K562 (cell line): ENCODE data around the gene FKRP. TPM values are rescaled to one million over a fixed set of nuclear protein-coding genes. Genes with fewer than 3 reads are reported as not detected.

Experiments used
- ATAC-seq: fragments of 200-7000 bp; cut with Tn5 transposase; 3 replicates; pipeline ENCODE4 v1.9.1; 2020; ENCODE audit warnings: moderate library complexity
- BruUV-seq: library from RNA; stranded (reverse); fragments of 400-500 nt; replicated peaks from 2 replicates; lab custom pipeline; 2021; lab: Mats Ljungman, UMichigan
- CTCF ChIA-PET: fragments of 300-600 bp; formaldehyde crosslinking; extraction: SDS; loops from one replicate; lab custom pipeline; 2021; ENCODE audit warnings: low intra/inter-chr PET ratio; lab: Yijun Ruan, JAX
- POLR2A ChIA-PET: fragments of 300-600, 350-650 bp; sonication (Branson Sonifier 250); formaldehyde crosslinking; extraction: SDS; loops from one replicate; lab custom pipeline; 2021; ENCODE audit warnings: antibody characterized with exemption, inconsistent platforms; lab: Yijun Ruan, JAX
- DNase-seq, 4 experiments: peaks; one replicate each; pipeline versions ENCODE4 v3.0.0 to v3.0.0-alpha.2; 2011 to 2018; ENCODE audit warnings: low spot score in 3 of 4, mixed read lengths in 3 of 4; ENCODE audit errors: extremely low read depth in 1 of 4
- FAIRE-seq: peaks from 2 replicates; lab custom pipeline; 2011; peaks lifted over from hg19 to GRCh38; lab: Jason Lieb, UNC
- H2AFZ ChIP-seq: 2 replicates; pipeline ENCODE4 v1.6.0; 2011; ENCODE audit warnings: low read depth, low read length, control low read depth, inconsistent platforms
- H3K27ac ChIP-seq: fragments of 200-600 bp; 3 replicates; pipeline ENCODE4 v1.8.0; 2011; ENCODE audit warnings: low read depth, mild to moderate bottlenecking, control low read depth, inconsistent platforms, low read length, moderate library complexity, mixed read lengths; ENCODE audit errors: extremely low read depth
- H3K27me3 ChIP-seq, 2 experiments: fragments of 300-600 bp in 1 of 2; 2 replicates in 1 of 2; 3 replicates in 1 of 2; pipeline versions ENCODE4 v1.6.0 to v1.8.0; 2011; ENCODE audit warnings: inconsistent platforms in 2 of 2, low read length in 2 of 2, mild to moderate bottlenecking in 1 of 2, mixed read lengths in 1 of 2, moderate library complexity in 1 of 2; ENCODE audit not compliant: control insufficient read depth in 2 of 2, insufficient read depth in 2 of 2
- H3K36me3 ChIP-seq: fragments of 300-600 bp; 3 replicates; pipeline ENCODE4 v1.8.0; 2011; ENCODE audit warnings: mild to moderate bottlenecking, low read length, inconsistent platforms; ENCODE audit not compliant: control insufficient read depth, insufficient read depth
- H3K4me1 ChIP-seq, 2 experiments: fragments of 200-600 bp in 1 of 2; replicated peaks in 1 of 2; 2 replicates in 1 of 2; 3 replicates in 1 of 2; pipeline versions ENCODE4 v1.5.1 to v1.8.0; 2011; ENCODE audit warnings: inconsistent platforms in 2 of 2, low read length in 2 of 2, mild to moderate bottlenecking in 1 of 2, mixed read lengths in 1 of 2, moderate library complexity in 1 of 2; ENCODE audit not compliant: control insufficient read depth in 2 of 2, insufficient read depth in 2 of 2
- H3K4me2 ChIP-seq: 2 replicates; pipeline ENCODE4 v1.6.1; 2011; ENCODE audit warnings: low read length, control low read depth, inconsistent platforms, mixed read lengths; ENCODE audit not compliant: insufficient read depth
- H3K4me3 ChIP-seq: fragments of 200-600 bp; sonication (generic), shearing (Covaris generic); 2 replicates; pipeline ENCODE4 v1.5.1; 2016; ENCODE audit warnings: control low read depth, inconsistent platforms
- H3K79me2 ChIP-seq: fragments of 200-600 bp; 3 replicates; pipeline ENCODE4 v1.8.0; 2011; ENCODE audit warnings: low read length, inconsistent platforms; ENCODE audit not compliant: control insufficient read depth, insufficient read depth
- H3K9ac ChIP-seq, 2 experiments: 2 replicates each; pipeline versions ENCODE4 v1.6.0 to v1.6.1; 2011; ENCODE audit warnings: low read depth in 2 of 2, low read length in 2 of 2, control low read depth in 1 of 2, inconsistent platforms in 1 of 2, mild to moderate bottlenecking in 1 of 2, mixed read lengths in 1 of 2; ENCODE audit not compliant: insufficient read depth in 1 of 2
- H3K9me1 ChIP-seq: one replicate; pipeline ENCODE4 v1.6.0; 2011; ENCODE audit warnings: inconsistent platforms, mild to moderate bottlenecking, low read length, moderate library complexity; ENCODE audit not compliant: control insufficient read depth, insufficient read depth
- H3K9me3 ChIP-seq: replicated peaks from 2 replicates; pipeline ENCODE4 v1.5.1; 2011; ENCODE audit warnings: low read depth, low read length, inconsistent platforms; ENCODE audit not compliant: control insufficient read depth, insufficient read depth
- H4K20me1 ChIP-seq: replicated peaks from 2 replicates; pipeline ENCODE4 v1.6.1; 2011; ENCODE audit warnings: low read length, inconsistent platforms, mixed read lengths; ENCODE audit not compliant: control insufficient read depth, insufficient read depth
- ELF4 ChIP-seq: fragments of 450-650 bp; formaldehyde crosslinking; IDR thresholded peaks from 2 replicates; pipeline ENCODE4 v1.4.0; 2022; ENCODE audit warnings: missing genetic modification characterization
- ELK1 ChIP-seq: sonication (generic); formaldehyde crosslinking; IDR thresholded peaks from 2 replicates; pipeline ENCODE4 v1.8.1; 2022; ENCODE audit warnings: missing genetic modification reagents
- FOS ChIP-seq: IDR thresholded peaks from 3 replicates; pipeline ENCODE4 v1.6.1; 2011; ENCODE audit not compliant: insufficient read length; ENCODE audit errors: extremely low read depth
- GABPB2 ChIP-seq: fragments of 250-450 bp; sonication (Bioruptor Pico); conservative IDR thresholded peaks from 2 replicates; pipeline ENCODE4 v1.5.1; 2021; ENCODE audit warnings: mild to moderate bottlenecking
- GTF2A2 ChIP-seq: IDR thresholded peaks from 2 replicates; pipeline ENCODE4 v1.6.1; 2016; ENCODE audit warnings: mild to moderate bottlenecking, missing genetic modification characterization, missing compliant biosample characterization
- GTF2F1 ChIP-seq: IDR thresholded peaks from 2 replicates; pipeline ENCODE4 v1.6.1; 2011; ENCODE audit warnings: low read depth, low read length, improper control_type of control experiment
- HMGN3 ChIP-seq: IDR thresholded peaks from 2 replicates; pipeline ENCODE4 v1.6.1; 2011; ENCODE audit warnings: borderline replicate concordance, low read depth, mild to moderate bottlenecking, mixed read lengths, low read length; ENCODE audit not compliant: insufficient read length; ENCODE audit errors: extremely low read depth
- NCOA2 ChIP-seq, 2 experiments: fragments of 450-650 bp; IDR thresholded peaks; 2 replicates each; pipeline ENCODE4 v1.6.1; 2018; ENCODE audit warnings: mild to moderate bottlenecking in 2 of 2, moderate library complexity in 1 of 2; ENCODE audit not compliant: partially characterized antibody in 2 of 2
- NR1H2 ChIP-seq: sonication (generic); formaldehyde crosslinking; IDR thresholded peaks from 2 replicates; pipeline ENCODE4 v1.4.0; 2020; ENCODE audit warnings: mild to moderate bottlenecking, missing genetic modification reagents
- RBBP5 ChIP-seq: fragments of 200-600 bp; sonication (generic); IDR thresholded peaks from 2 replicates; pipeline ENCODE4 v1.6.1; 2012; ENCODE audit warnings: borderline replicate concordance, mild to moderate bottlenecking, low read length, control low read depth, inconsistent platforms; ENCODE audit not compliant: insufficient read depth, poor library complexity, severe bottlenecking
- RBM22 ChIP-seq: fragments of 200-400 bp; formaldehyde crosslinking; IDR thresholded peaks from 2 replicates; pipeline ENCODE4 v1.6.1; 2018; ENCODE audit warnings: low read length, low read depth; ENCODE audit not compliant: poor library complexity, severe bottlenecking
- SMAD1 ChIP-seq: fragments of 150-350 bp; IDR thresholded peaks from 2 replicates; pipeline ENCODE4 v1.6.1; 2014; ENCODE audit warnings: low read length, low read depth; ENCODE audit not compliant: partially characterized antibody
- TAF9B ChIP-seq: fragments of 450-650 bp; IDR thresholded peaks from 2 replicates; pipeline ENCODE4 v1.6.1; 2018; ENCODE audit warnings: mild to moderate bottlenecking; ENCODE audit not compliant: partially characterized antibody
- ZBTB7A ChIP-seq: IDR thresholded peaks from 2 replicates; pipeline ENCODE4 v1.6.1; 2011; ENCODE audit warnings: low read depth, mild to moderate bottlenecking, low read length, moderate library complexity, borderline replicate concordance; ENCODE audit not compliant: control insufficient read depth
- ZC3H4 ChIP-seq: sonication (generic); formaldehyde crosslinking; IDR thresholded peaks from 2 replicates; pipeline ENCODE4 v1.9.0; 2021; ENCODE audit warnings: missing genetic modification reagents, borderline replicate concordance
- ZNF263 ChIP-seq: sonication (generic); formaldehyde crosslinking; IDR thresholded peaks from 2 replicates; pipeline ENCODE4 v1.8.0; 2022; ENCODE audit warnings: mild to moderate bottlenecking, missing genetic modification reagents, borderline replicate concordance
- WGBS: fragments of 100-300 bp; shearing (Covaris generic); methylation state at CpG from one replicate; pipeline ENCODE4 v1.1.6; 2016; ENCODE audit warnings: low coverage, mixed read lengths; ENCODE audit not compliant: insufficient coverage; ENCODE audit errors: missing lambda C conversion rate; 5-methylcytosine and 5-hydroxymethylcytosine counted together
- in situ Hi-C: fragments of 300-500 bp; cut with MboI; formaldehyde crosslinking; loops from 4 replicates; pipeline ENCODE4 v1.15.0; 2018; ENCODE audit warnings: inconsistent platforms, mixed read lengths
- intact Hi-C: fragments of 100-400 bp; cut with micrococcal nuclease; formaldehyde crosslinking; loops from 2 replicates; pipeline ENCODE4 v1.14.2; 2022
- polyA plus RNA-seq, 8 experiments: library from polyadenylated mRNA; depleted of rRNA in 4 of 8; stranded (reverse) in 5 of 8; unstranded in 3 of 8; fragments of >200 nt; fragmentation: Nextera tagmentation in 2 of 8; fragmentation: Illumina TruSeq in 1 of 8; extraction: Ambion mirVana in 2 of 8; extraction: Trizol in 1 of 8; gene quantifications; 2 replicates each; pipeline versions ENCODE4 v1.2.1 to v1.2.3, GENCODE V29; 2011 to 2014; ENCODE audit warnings: inconsistent platforms in 1 of 8, missing spikeins in 1 of 8
- total RNA-seq, 7 experiments: library from RNA; depleted of rRNA in 6 of 7; stranded (reverse); fragments of >200 nt in 6 of 7; fragmentation: Illumina TruSeq in 2 of 7; extraction: Trizol in 2 of 7; gene quantifications; 2 replicates each; pipeline versions ENCODE4 v1.2.1 to v1.2.3, GENCODE V29; 2011 to 2021; ENCODE audit warnings: low replicate concordance in 1 of 7
- TF ChIP-seq, protein P1 (sequence below): sonication (generic); formaldehyde crosslinking; IDR thresholded peaks from 2 replicates; pipeline ENCODE4 v1.8.1; 2023; ENCODE audit warnings: mild to moderate bottlenecking, missing genetic modification reagents

FKRP gene
- total and polyA plus RNA-seq, 9 of the 15 experiments (the other 6 are each of a cell fraction or from before 2014, with no cell fraction given) = 0.68 to 16.1 (median 6.5) TPM

GRCh38 chr19:46776927-46777911 is 31.4 kb downstream of the FKRP start:
- H3K27me3 ChIP-seq = no peaks in the 10 kb centered on the region
- H3K27ac ChIP-seq = no peak overlapping the region
- H2AFZ ChIP-seq = no peak overlapping the region
- no peak overlapping the region for H3K4me2 ChIP-seq
- H3K9ac ChIP-seq = peak overlapping the region in 1 of 2 experiments; percentile 31; a peak in 1 of 4 replicates
- DNase-seq (peak; percentile 68 to 88 (median 84)), FAIRE-seq (no peak), ATAC-seq (peak; percentile 55)
- H3K9me1 ChIP-seq = no peaks in the 10 kb centered on the region
- CTCF ChIA-PET = no interaction called here
- intact Hi-C loops (no loop called here), in situ Hi-C loops (no loop called here)
- peaks cover 35% of the 10 kb centered on the region for H4K20me1 ChIP-seq
- H3K79me2 ChIP-seq = peaks cover 23% of the 10 kb centered on the region
- WGBS = 89% methylated on average over 24 of the region's 33 CpGs
- POLR2A ChIA-PET = interaction anchor here (0.6 to 3.7 kb wide), 13 partner anchors 8 to 979 kb away, joined by 3 to 17 read pairs (median 5); partner anchors contain the start of genes SAE1 and SLC1A5
- H3K4me1 ChIP-seq = peaks cover 0 to 16% of the 10 kb centered on the region in 2 experiments; a peak in 3 of 5 replicates
- no TSS peak for BruUV-seq
- no peak overlapping the region for H3K4me3 ChIP-seq
- peaks cover 73% of the 10 kb centered on the region for H3K36me3 ChIP-seq
- no peaks in the 10 kb centered on the region for H3K9me3 ChIP-seq
- TF ChIP-seq NCOA2 (IDR thresholded peaks at IDR 0.05; ENCODE audit: partially characterized antibody in 2 of 2) (no peak), RBBP5 (no peak), ZNF263 (CRISPR knock-in tag) (no peak), GTF2F1 (no peak), FOS (no peak), RBM22 (peak; percentile 95), GTF2A2 (tag) (no peak), ZC3H4 (CRISPR knock-in tag) (no peak), HMGN3 (no peak), ELF4 (CRISPR knock-in tag) (0 out of 2 replicates have a peak, but pooled peaks have one; percentile 25), ELK1 (CRISPR knock-in tag) (no peak), TAF9B (no peak), GABPB2 (no peak), ZBTB7A (peak; percentile 29; the same call in 1 of the 2 replicates), SMAD1 (no peak), NR1H2 (CRISPR knock-in tag) (no peak)
- TF ChIP-seq, protein P1, sequence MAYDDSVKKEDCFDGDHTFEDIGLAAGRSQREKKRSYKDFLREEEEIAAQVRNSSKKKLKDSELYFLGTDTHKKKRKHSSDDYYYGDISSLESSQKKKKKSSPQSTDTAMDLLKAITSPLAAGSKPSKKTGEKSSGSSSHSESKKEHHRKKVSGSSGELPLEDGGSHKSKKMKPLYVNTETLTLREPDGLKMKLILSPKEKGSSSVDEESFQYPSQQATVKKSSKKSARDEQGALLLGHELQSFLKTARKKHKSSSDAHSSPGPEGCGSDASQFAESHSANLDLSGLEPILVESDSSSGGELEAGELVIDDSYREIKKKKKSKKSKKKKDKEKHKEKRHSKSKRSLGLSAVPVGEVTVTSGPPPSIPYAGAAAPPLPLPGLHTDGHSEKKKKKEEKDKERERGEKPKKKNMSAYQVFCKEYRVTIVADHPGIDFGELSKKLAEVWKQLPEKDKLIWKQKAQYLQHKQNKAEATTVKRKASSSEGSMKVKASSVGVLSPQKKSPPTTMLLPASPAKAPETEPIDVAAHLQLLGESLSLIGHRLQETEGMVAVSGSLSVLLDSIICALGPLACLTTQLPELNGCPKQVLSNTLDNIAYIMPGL (CRISPR knock-in tag) = no peak
